Heart right ventricle (tissue), 16 donors: ENCODE measurements around the gene HEXD. TPM values are rescaled to one million over a fixed set of nuclear protein-coding genes. Genes with fewer than 3 reads are reported as not detected.

Experiments used
- ATAC-seq, 8 donors: fragments of 200-7000 bp; cut with Tn5 transposase; one replicate each; pipeline ENCODE4 v1.9.1; 2020; ENCODE audit warnings: mild to moderate bottlenecking in 8 of 8, moderate library complexity in 8 of 8, moderate number of reproducible peaks in 1 of 8
- DNase-seq, 2 donors: peaks; one replicate each; pipeline ENCODE4 v3.0.0-alpha.2; 2020
- H3K27ac ChIP-seq, 10 donors: fragments of 200-600 bp; sonication (generic) in 2 of 10; one replicate each; pipeline versions ENCODE4 v1.5.0 to v1.8.0; 2020 to 2022; ENCODE audit warnings: mild to moderate bottlenecking in 3 of 10
- H3K27me3 ChIP-seq, 7 donors: fragments of 200-600 bp; one replicate each; pipeline ENCODE4 v1.8.0; 2021 to 2022; ENCODE audit warnings: mild to moderate bottlenecking in 2 of 7
- H3K36me3 ChIP-seq, 9 donors: fragments of 200-600 bp; sonication (generic) in 1 of 9; one replicate each; pipeline versions ENCODE4 v1.5.0 to v1.8.0; 2020 to 2022; ENCODE audit warnings: mild to moderate bottlenecking in 2 of 9
- H3K4me1 ChIP-seq, 9 donors: fragments of 200-600 bp; sonication (generic) in 1 of 9; one replicate each; pipeline versions ENCODE4 v1.5.0 to v1.8.0; 2020 to 2022; ENCODE audit warnings: mild to moderate bottlenecking in 4 of 9
- H3K4me3 ChIP-seq, 10 donors: fragments of 200-600 bp; sonication (generic) in 2 of 10; one replicate each; pipeline versions ENCODE4 v1.5.0 to v1.8.0; 2020 to 2022; ENCODE audit warnings: mild to moderate bottlenecking in 7 of 10, moderate library complexity in 2 of 10
- H3K9me3 ChIP-seq, 11 donors: fragments of 200-600 bp in 10 of 11; sonication (generic) in 2 of 11; one replicate each; pipeline versions ENCODE4 v1.5.0 to v1.8.0; 2013 to 2022; ENCODE audit warnings: mild to moderate bottlenecking in 2 of 11, control low read depth in 1 of 11, moderate library complexity in 1 of 11
- CTCF ChIP-seq, 9 donors: fragments of 200-600 bp; sonication (generic) in 2 of 9; IDR thresholded peaks; one replicate each; pipeline versions ENCODE4 v1.5.0 to v1.8.0; 2021 to 2022; ENCODE audit warnings: antibody characterized with exemption in 9 of 9, mild to moderate bottlenecking in 5 of 9, moderate library complexity in 1 of 9
- WGBS, 2 donors: extraction: QIAGEN DNeasy Blood & Tissue Kit; methylation state at CpG; one replicate each; pipeline ENCODE4 v1.1.7; 2013; ENCODE audit warnings: inconsistent platforms in 1 of 2; 5-methylcytosine and 5-hydroxymethylcytosine counted together
- intact Hi-C, 10 donors: fragments of 100-400 bp; cut with DNase I; formaldehyde crosslinking; loops; one replicate each; pipeline versions ENCODE4 v1.11.1 to v1.14.2; 2022
- polyA plus RNA-seq, 2 donors: library from polyadenylated mRNA; stranded (reverse); fragments of 200-250 nt; gene quantifications; one replicate each; pipeline ENCODE4 v1.2.3, GENCODE V29; 2013
- total RNA-seq, 10 donors: library from RNA; stranded (reverse); fragmentation: NEBNext Ultra II Directional in 3 of 10; extraction: Animal tissue kit (Norgen Biotek cat#: 25700) in 3 of 10; gene quantifications; one replicate each; pipeline versions ENCODE4 v1.2.1 to v1.2.4, GENCODE V29; 2021 to 2023
- donor health status: Arrhythmogenic right ventricular cardiomyopathy.
- donor health status: ischemic (EF 13 %, LVEDD 7.1; RV severe dilation, severe dysfunction).
- donor health status: healthy with polysubstance abuse.
- donor health status: DM: no; HTN: yes; CAD: no.
- donor health status: DM: no; HTN: no; CAD: no.
- donor health status: ischemic (EF 25% LVEDD 6.9; RV normal size, moderate dysfunction).
- donor health status: ischemic (EF 25% LVEDD 5.7; RV mildly dilated, moderate dysfunction).
- donor health status: healthy.
- donor health status: DM: yes; HTN: yes; CAD: no.
- donor health status: Ischemic cardiomyopathy.
- donor health status: ischemic (EF 35%, LVEDD 5.7; RV mildly dilated, moderate dysfunction).
- donor health status: nonischemic (EF 11% LVEDD 7.7; RV severe dilation, severe dysfunction).
- donor health status: DM: yes; HTN: yes; CAD: no.
- donor health status: PGD.
- donor health status: ischemic (EF 29% LVEDD 5.4; RV normal size, mild dysfunction).
- donor health status: nonischemic (EF 23%, LVEDD 6.1; RV moderate dilation, normal function).

Gene HEXD
- total and polyA plus RNA-seq, 12 donors, result 9.4 to 53.3 (median 13.5) TPM

GRCh38 chr17:82439829-82440365, 21.8 kb downstream of the HEXD start:
- peak overlapping the region in 1 of 10 donors; percentile 18 for H3K4me3 ChIP-seq
- peaks cover 0 to 83% (median 0%) of the 10 kb centered on the region in 9 donors for H3K36me3 ChIP-seq
- peak overlapping the region in 2 of 10 donors; percentile 6 to 72 for H3K27ac ChIP-seq
- peaks cover 0 to 16% (median 0%) of the 10 kb centered on the region in 9 donors for H3K4me1 ChIP-seq
- 94 to 95% methylated on average over 34 of the region's 34 CpGs for WGBS, 2 donors
- no peaks in the 10 kb centered on the region for H3K27me3 ChIP-seq
- ATAC-seq, result no peak
- no peaks in the 10 kb centered on the region for H3K9me3 ChIP-seq
- no peak for TF ChIP-seq CTCF (IDR thresholded peaks at IDR 0.05)
- intact Hi-C loops, result no loop called here
- DNase-seq, result no peak

DNA sequence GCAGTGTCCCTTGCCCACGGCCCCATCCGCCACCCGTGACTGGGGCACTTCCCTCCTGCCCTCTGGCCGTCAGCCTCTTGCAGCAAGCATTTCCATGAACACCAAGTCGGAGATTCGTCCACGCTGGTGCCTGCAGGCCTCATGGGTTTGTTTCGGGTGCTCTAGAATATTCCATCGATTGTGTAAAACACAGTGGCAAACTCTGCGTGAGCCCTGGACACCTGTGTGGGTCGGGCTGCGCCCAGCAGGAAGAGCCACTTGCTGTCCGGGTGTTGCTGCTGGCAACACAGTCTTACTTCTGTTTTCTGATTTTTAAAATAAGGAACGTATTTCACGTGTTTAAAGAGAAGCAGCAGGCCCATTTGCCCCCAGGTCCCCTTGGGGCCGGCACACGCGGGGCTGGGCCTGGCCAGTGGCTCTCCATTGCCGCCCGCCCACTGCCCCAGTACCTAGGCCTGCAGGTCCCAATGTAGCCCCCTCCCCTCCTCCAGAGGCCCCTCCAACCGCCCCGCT, 22.4 kb downstream of the HEXD start:
- TF ChIP-seq CTCF (IDR thresholded peaks at IDR 0.05), result no peak
- Histone ChIP-seq H3K9me3 (no peaks in the 10 kb centered on the region), H3K27me3 (no peaks in the 10 kb centered on the region), H3K36me3 (peaks cover 0 to 78% (median 0%) of the 10 kb centered on the region in 9 donors), H3K27ac (peak overlapping the region in 3 of 10 donors; percentile 4 to 72 (median 6)), H3K4me3 (peak overlapping the region in 3 of 10 donors; percentile 5 to 18 (median 16)), H3K4me1 (peaks cover 0 to 22% (median 5%) of the 10 kb centered on the region in 9 donors)
- WGBS, 2 donors, result 77 to 79% methylated on average over 22 of the region's 22 CpGs
- ATAC-seq (peak in 4 of 8 donors; percentile 13 to 37 (median 24)), DNase-seq (peak in 1 of 2 donors; percentile 26)
- intact Hi-C loops, result no loop called here

- Histone ChIP-seq H3K9me3 (no peaks in the 10 kb centered on the region), H3K27me3 (no peaks in the 10 kb centered on the region), H3K4me3 (peak overlapping the region in 2 of 10 donors; percentile 16 to 18), H3K36me3 (peaks cover 0 to 75% (median 0%) of the 10 kb centered on the region in 9 donors), H3K4me1 (peaks cover 0 to 28% (median 11%) of the 10 kb centered on the region in 9 donors), H3K27ac (peak overlapping the region in 3 of 10 donors; percentile 4 to 72 (median 6))
- intact Hi-C loops, result no loop called here
- 69 to 72% methylated on average over 17 of the region's 17 CpGs for WGBS, 2 donors
- ATAC-seq (peak in 2 of 8 donors; percentile 27 to 44), DNase-seq (peak in 1 of 2 donors; percentile 37)
- TF ChIP-seq CTCF (IDR thresholded peaks at IDR 0.05), result no peak
These were observed 23.0 kb downstream of the HEXD start for GRCh38 chr17:82440991-82441627.

DNA sequence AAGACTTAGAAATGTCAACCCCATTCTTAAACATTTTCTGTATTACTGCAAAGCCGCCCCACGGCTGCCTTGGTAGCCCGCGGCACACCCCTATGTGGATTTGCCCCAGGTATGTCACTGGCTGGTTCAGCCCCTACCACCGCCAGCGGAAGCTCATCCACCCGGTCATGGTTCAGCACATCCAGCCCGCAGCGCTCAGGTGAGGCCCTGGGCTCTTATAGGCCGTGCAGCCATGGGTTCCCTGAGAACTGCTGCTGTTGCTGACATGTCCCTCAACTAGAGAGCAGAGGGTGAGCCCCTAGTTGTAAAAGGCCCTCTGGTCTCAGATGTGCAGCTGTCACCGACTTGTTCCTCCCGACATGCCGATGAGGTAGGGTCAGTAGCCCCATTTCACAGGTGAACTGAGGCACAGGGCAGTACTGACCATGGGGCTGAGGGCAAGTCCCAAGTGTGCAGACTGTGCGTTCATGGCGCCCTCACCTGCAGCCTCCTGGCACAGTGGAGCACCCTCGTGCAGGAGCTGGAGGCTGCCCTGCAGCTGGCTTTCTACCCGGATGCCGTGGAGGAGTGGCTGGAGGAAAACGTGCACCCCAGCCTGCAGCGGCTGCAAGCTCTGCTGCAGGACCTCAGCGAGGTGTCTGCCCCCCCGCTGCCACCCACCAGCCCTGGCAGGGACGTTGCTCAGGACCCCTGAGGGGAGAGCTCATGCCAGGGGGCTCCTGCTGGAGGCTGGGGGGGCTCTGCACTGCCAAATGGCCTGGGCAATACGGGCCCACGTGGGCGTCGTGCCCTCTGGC, 23.7 kb downstream of the HEXD start:
- DNase-seq (peak in 1 of 2 donors; percentile 23), ATAC-seq (no peak)
- no peak for TF ChIP-seq CTCF (IDR thresholded peaks at IDR 0.05)
- Histone ChIP-seq H3K27me3 (no peaks in the 10 kb centered on the region), H3K4me3 (no peak overlapping the region), H3K27ac (no peak overlapping the region), H3K4me1 (peaks cover 0 to 36% (median 12%) of the 10 kb centered on the region in 9 donors), H3K36me3 (peaks cover 0 to 74% (median 0%) of the 10 kb centered on the region in 9 donors), H3K9me3 (no peaks in the 10 kb centered on the region)
- intact Hi-C loops, result no loop called here
- 87% methylated on average over 27 of the region's 27 CpGs for WGBS, 2 donors
